Measurements from ENCODE around the gene NBPF6. TPM values are rescaled to one million over a fixed set of nuclear protein-coding genes. Genes with fewer than 3 reads are reported as not detected.

The NBPF6 gene
- total RNA-seq, 1 donor from 2014 or later, result not detected

DNA sequence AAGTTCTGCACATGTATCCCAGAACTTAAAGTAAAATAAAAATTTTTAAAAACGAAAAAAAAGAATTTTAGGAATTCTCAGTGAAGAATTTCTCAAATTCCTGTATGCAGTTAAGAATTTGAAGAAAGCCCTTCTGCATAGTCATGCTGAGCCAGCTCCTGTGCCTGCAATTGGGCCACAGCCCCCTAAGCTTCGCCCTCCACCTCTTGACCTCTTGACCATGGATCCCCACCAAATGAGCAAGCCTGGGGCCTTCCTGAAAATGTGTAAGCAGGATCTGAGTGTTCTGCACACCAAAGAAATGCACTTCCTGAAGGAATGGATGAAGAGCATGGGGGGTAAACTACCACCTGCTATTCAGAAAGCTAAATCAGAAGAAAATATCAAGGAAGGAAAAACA lies 52.0 kb downstream of the NBPF6 start:
- H3K27ac ChIP-seq, result no peak overlapping the region
- intact Hi-C loops (cut with DNase I), result no loop called here
- H3K4me1 ChIP-seq, result peaks cover 6% of the 10 kb centered on the region
- no peak for ATAC-seq
- no peaks in the 10 kb centered on the region for H3K36me3 ChIP-seq
- H3K27me3 ChIP-seq, result no peaks in the 10 kb centered on the region
- no peak for DNase-seq
- H3K4me3 ChIP-seq, result no peak overlapping the region
- H3K9me3 ChIP-seq, result no peaks in the 10 kb centered on the region
- TF ChIP-seq, protein P1, sequence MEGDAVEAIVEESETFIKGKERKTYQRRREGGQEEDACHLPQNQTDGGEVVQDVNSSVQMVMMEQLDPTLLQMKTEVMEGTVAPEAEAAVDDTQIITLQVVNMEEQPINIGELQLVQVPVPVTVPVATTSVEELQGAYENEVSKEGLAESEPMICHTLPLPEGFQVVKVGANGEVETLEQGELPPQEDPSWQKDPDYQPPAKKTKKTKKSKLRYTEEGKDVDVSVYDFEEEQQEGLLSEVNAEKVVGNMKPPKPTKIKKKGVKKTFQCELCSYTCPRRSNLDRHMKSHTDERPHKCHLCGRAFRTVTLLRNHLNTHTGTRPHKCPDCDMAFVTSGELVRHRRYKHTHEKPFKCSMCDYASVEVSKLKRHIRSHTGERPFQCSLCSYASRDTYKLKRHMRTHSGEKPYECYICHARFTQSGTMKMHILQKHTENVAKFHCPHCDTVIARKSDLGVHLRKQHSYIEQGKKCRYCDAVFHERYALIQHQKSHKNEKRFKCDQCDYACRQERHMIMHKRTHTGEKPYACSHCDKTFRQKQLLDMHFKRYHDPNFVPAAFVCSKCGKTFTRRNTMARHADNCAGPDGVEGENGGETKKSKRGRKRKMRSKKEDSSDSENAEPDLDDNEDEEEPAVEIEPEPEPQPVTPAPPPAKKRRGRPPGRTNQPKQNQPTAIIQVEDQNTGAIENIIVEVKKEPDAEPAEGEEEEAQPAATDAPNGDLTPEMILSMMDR (IDR thresholded peaks at IDR 0.05), result no peak

DNA sequence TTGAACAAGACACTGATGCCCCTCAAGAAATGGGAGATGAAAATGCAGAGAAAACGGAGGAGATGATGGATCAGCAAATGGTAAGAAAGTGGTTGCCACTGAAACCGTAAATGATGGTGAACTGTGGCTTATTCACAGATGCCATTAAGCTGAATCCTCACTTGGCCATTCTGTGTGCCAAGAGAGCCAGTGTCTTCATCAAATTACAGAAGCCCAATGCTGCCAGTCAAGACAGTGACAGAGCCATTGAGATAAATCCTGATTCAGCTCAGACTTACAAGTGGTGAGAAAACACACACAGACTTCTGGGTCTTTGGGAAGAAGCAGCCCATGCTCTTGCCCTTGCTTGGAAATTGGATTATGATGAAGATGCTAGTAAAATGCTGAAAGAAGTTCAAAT lies 52.5 kb downstream of the NBPF6 start:
- Histone ChIP-seq H3K4me3 (no peak overlapping the region), H3K27me3 (no peaks in the 10 kb centered on the region), H3K4me1 (peaks cover 6% of the 10 kb centered on the region), H3K27ac (no peak overlapping the region), H3K36me3 (no peaks in the 10 kb centered on the region), H3K9me3 (no peaks in the 10 kb centered on the region)
- DNase-seq, result no peak
- intact Hi-C loops (cut with DNase I), result no loop called here
- TF ChIP-seq, protein P1 (IDR thresholded peaks at IDR 0.05), result no peak
- ATAC-seq, result no peak

DNA sequence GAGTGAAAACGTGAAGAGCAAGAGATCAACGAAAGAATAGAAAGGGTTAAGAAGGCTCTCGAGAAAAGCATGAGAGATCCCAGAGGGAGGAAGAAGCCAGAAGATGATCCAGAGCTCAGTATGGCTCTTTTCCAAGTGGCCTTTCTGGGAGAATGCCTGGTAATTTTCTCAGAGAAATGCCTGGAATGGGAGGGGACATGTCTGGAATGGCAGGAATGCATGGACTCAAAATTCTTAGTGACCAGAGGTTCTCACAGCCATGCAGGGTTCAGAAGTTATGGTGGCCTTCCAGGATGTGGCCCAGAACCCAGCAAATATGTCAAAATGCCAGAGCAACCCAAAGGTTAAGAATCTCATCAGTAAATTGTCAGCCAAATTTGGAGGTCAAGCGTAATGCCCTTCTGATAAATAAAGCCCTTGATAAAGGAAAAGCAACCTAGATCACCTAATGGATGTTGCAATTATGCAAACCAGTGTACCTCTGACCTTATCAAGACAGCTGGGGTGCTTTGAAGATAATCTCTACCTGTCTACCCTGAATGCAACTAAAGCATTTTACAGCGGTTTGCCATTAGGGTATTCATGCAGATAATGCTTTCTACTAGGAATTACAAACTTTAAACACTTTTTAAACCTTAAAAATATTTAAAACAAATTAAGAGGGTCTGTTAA lies 53.1 kb downstream of the NBPF6 start:
- peak; percentile 53 for ATAC-seq
- no peak overlapping the region for H3K27ac ChIP-seq
- TF ChIP-seq, protein P1 (IDR thresholded peaks at IDR 0.05), result no peak
- H3K9me3 ChIP-seq, result no peaks in the 10 kb centered on the region
- no peak for DNase-seq
- H3K27me3 ChIP-seq, result no peaks in the 10 kb centered on the region
- H3K4me1 ChIP-seq, result peaks cover 6% of the 10 kb centered on the region
- no peak overlapping the region for H3K4me3 ChIP-seq
- intact Hi-C loops (cut with DNase I), result no loop called here
- no peaks in the 10 kb centered on the region for H3K36me3 ChIP-seq

DNA sequence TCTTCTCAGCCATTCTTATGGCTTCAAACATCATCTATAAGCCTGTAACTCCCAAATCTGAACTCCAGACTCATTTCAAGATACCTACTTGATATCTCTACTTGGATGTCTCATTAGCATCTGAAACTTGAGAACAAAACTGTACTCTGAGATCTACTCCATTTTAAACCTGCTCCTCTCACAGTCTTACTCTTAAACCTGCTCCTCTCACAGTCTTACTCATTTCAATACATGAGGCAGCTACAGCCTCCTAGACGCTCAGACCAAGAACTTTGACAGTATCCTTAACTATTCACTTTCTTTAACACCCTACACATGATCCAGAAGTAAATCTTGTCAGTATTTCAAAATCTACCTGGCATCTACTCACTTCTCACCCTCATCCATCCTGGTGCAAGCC lies 54.3 kb downstream of the NBPF6 start:
- peaks cover 6% of the 10 kb centered on the region for H3K4me1 ChIP-seq
- no peaks in the 10 kb centered on the region for H3K36me3 ChIP-seq
- ATAC-seq (no peak), DNase-seq (no peak)
- TF ChIP-seq, protein P1 (IDR thresholded peaks at IDR 0.05), result no peak
- intact Hi-C loops (cut with DNase I), result no loop called here
- H3K27me3 ChIP-seq, result no peaks in the 10 kb centered on the region
- H3K4me3 ChIP-seq, result no peak overlapping the region
- H3K27ac ChIP-seq, result no peak overlapping the region
- no peaks in the 10 kb centered on the region for H3K9me3 ChIP-seq

DNA sequence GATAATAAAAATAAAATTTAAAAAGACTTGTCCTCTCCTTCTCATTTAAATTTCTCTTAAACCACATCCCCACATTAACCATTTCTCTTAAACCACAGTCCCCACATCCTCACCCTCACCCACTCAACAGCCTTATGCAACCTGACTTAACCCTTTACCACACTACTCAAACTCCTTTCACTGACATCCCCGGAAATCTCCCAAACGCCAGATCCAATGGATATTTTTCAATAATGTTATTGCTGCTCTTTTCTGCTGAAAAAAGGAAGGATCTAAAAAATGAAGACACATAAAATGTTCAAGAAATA lies 55.6 kb downstream of the NBPF6 start:
- H3K4me3 ChIP-seq, result no peak overlapping the region
- no peaks in the 10 kb centered on the region for H3K27me3 ChIP-seq
- intact Hi-C loops (cut with DNase I), result no loop called here
- no peak for DNase-seq
- TF ChIP-seq, protein P1 (IDR thresholded peaks at IDR 0.05), result no peak
- H3K36me3 ChIP-seq, result no peaks in the 10 kb centered on the region
- no peak for ATAC-seq
- H3K27ac ChIP-seq, result no peak overlapping the region
- H3K9me3 ChIP-seq, result no peaks in the 10 kb centered on the region
- peaks cover 6% of the 10 kb centered on the region for H3K4me1 ChIP-seq

DNA sequence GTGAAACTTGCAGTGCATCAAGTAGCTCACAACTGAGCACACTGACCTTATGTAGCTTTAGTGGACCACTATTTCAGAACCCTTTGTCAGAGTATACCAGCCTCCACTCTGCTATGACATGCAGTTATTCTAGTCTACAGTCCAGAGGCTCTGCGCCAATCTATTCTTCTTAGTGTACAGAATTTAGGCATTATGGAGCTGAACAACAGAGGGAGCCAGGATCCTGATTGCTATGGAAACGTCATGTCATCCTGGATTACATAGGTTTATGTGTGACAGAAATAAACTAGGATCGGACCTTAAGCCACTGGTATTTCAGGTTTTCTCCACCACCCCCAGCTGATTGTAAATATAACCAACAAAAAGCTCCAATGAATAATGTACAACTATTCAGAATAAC lies 61.6 kb downstream of the NBPF6 start:
- Histone ChIP-seq H3K4me3 (no peak overlapping the region), H3K27me3 (no peaks in the 10 kb centered on the region), H3K4me1 (no peaks in the 10 kb centered on the region), H3K27ac (no peak overlapping the region), H3K9me3 (no peaks in the 10 kb centered on the region), H3K36me3 (no peaks in the 10 kb centered on the region)
- DNase-seq (no peak), ATAC-seq (no peak)
- intact Hi-C loops (cut with DNase I), result loop anchor here (10.0 kb wide), 1 partner anchor 133 kb away; no protein-coding TSS in a partner anchor
- TF ChIP-seq, protein P1 (IDR thresholded peaks at IDR 0.05), result no peak
